Colonic mucosa (tissue), 4 donors: ENCODE results near the gene RASAL2. TPM values are rescaled to one million over a fixed set of nuclear protein-coding genes. Genes with fewer than 3 reads are reported as not detected.

Experiments
- DNase-seq: peaks from one replicate; pipeline ENCODE4 v3.0.0-alpha.2; 2020
- H3K27ac ChIP-seq: fragments of 200-600 bp; one replicate; pipeline ENCODE4 v1.8.0; 2021
- H3K27me3 ChIP-seq: fragments of 200-600 bp; one replicate; pipeline ENCODE4 v1.8.0; 2021
- H3K36me3 ChIP-seq: fragments of 200-600 bp; one replicate; pipeline ENCODE4 v1.8.0; 2021
- H3K4me1 ChIP-seq: fragments of 200-600 bp; one replicate; pipeline ENCODE4 v1.8.0; 2021; ENCODE audit warnings: mild to moderate bottlenecking
- H3K4me3 ChIP-seq: fragments of 200-600 bp; one replicate; pipeline ENCODE4 v1.8.0; 2021
- H3K9ac ChIP-seq, 2 donors: one replicate each; pipeline ENCODE4 v1.7.0; 2013; ENCODE audit warnings: control low read depth in 2 of 2, low read depth in 2 of 2, low read length in 2 of 2
- H3K9me3 ChIP-seq: fragments of 200-600 bp; one replicate; pipeline ENCODE4 v1.8.0; 2021
- intact Hi-C: fragments of 100-400 bp; cut with DNase I; formaldehyde crosslinking; loops from one replicate; pipeline ENCODE4 v1.14.1; 2022
- total RNA-seq, 2 donors: library from RNA; stranded (reverse); fragmentation: NEBNext Ultra II Directional in 1 of 2; extraction: Animal tissue kit (Norgen Biotek cat#: 25700) in 1 of 2; gene quantifications; one replicate each; pipeline ENCODE4 v1.2.1, GENCODE V29; 2021
- TF ChIP-seq, protein P1 (sequence below): fragments of 200-600 bp; IDR thresholded peaks from one replicate; pipeline ENCODE4 v1.8.0; 2022; ENCODE audit warnings: antibody characterized with exemption, mild to moderate bottlenecking
- donor health status: healthy.
- donor health status: DM: no; HTN: no; CAD: no.
- donor health status: DM: no; HTN: no; CAD: no.

RASAL2 gene
- total RNA-seq, 2 donors from 2014 or later = 9.7 to 11.8 TPM

GRCh38 chr1:178451529-178451928 lies 357.6 kb downstream of the RASAL2 start:
- H3K4me3 ChIP-seq = no peak overlapping the region
- no peak overlapping the region for H3K27ac ChIP-seq
- TF ChIP-seq, protein P1, sequence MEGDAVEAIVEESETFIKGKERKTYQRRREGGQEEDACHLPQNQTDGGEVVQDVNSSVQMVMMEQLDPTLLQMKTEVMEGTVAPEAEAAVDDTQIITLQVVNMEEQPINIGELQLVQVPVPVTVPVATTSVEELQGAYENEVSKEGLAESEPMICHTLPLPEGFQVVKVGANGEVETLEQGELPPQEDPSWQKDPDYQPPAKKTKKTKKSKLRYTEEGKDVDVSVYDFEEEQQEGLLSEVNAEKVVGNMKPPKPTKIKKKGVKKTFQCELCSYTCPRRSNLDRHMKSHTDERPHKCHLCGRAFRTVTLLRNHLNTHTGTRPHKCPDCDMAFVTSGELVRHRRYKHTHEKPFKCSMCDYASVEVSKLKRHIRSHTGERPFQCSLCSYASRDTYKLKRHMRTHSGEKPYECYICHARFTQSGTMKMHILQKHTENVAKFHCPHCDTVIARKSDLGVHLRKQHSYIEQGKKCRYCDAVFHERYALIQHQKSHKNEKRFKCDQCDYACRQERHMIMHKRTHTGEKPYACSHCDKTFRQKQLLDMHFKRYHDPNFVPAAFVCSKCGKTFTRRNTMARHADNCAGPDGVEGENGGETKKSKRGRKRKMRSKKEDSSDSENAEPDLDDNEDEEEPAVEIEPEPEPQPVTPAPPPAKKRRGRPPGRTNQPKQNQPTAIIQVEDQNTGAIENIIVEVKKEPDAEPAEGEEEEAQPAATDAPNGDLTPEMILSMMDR = no peak
- no peak overlapping the region for H3K9ac ChIP-seq
- DNase-seq = no peak
- H3K36me3 ChIP-seq = no peaks in the 10 kb centered on the region
- no peaks in the 10 kb centered on the region for H3K27me3 ChIP-seq
- H3K9me3 ChIP-seq = no peaks in the 10 kb centered on the region
- intact Hi-C loops = no loop called here
- H3K4me1 ChIP-seq = no peaks in the 10 kb centered on the region

DNA sequence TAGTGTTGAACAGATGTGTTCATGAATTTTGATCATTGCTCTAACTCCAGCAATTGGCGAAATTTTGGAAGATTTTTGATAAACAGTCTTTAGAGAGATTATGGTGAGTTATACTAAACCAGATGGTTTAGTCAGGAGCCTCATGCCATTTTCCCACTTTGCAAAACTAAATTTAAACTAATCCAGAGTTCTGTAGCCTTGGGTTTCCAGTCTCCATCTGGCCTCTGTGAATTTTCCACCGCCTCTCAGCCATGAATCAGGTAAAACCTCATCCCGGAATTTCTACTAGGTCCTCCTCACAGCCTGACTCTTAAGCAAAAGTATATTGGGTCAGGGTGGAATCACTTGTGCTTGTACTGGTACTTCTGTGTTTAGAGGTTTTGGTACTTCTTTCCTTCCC lies 358.1 kb downstream of the RASAL2 start:
- Histone ChIP-seq H3K27ac (no peak overlapping the region), H3K4me1 (no peaks in the 10 kb centered on the region), H3K9me3 (no peaks in the 10 kb centered on the region), H3K27me3 (no peaks in the 10 kb centered on the region), H3K9ac (no peak overlapping the region), H3K4me3 (no peak overlapping the region), H3K36me3 (no peaks in the 10 kb centered on the region)
- TF ChIP-seq, protein P1 = no peak
- DNase-seq = no peak
- intact Hi-C loops = no loop called here

DNA sequence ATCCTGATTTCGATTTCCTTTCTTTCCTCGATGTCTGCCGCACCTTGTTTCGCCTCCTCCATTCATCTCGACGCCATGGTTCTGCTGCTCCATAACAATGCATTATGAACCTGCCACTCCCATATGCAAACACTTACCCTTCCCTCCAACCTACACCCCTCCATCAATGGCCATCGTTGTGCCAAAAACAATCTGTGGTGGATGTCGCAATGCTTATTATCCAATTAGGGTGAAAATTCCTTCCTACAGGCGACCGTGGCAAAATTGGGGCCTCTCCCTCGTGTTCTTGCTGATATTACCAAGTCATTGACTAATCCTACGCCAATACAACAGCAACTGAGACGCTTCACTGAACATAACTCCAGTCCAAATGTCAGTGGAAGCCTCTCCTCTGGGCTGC lies 362.6 kb downstream of the RASAL2 start:
- DNase-seq = no peak
- Histone ChIP-seq H3K9me3 (no peaks in the 10 kb centered on the region), H3K9ac (no peak overlapping the region), H3K27me3 (no peaks in the 10 kb centered on the region), H3K4me3 (no peak overlapping the region), H3K36me3 (no peaks in the 10 kb centered on the region), H3K27ac (no peak overlapping the region), H3K4me1 (no peaks in the 10 kb centered on the region)
- intact Hi-C loops = no loop called here
- TF ChIP-seq, protein P1 = no peak

DNA sequence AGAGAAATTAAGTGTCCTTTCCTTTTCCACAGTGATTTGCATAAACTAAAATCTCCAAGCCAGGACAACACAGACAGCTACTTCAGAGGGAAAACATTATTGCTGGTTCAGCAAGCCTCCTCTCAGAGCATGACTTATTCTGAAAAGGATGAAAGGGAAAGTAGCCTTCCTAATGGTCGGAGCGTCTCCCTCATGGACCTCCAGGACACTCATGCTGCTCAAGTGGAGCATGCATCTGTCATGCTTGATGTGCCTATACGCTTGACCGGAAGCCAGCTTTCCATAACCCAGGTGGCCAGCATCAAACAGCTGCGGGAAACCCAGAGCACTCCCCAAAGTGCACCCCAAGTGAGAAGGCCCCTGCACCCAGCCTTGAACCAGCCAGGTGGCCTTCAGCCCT lies 363.7 kb downstream of the RASAL2 start:
- no peak overlapping the region for H3K9ac ChIP-seq
- intact Hi-C loops = no loop called here
- H3K27ac ChIP-seq = no peak overlapping the region
- no peak for DNase-seq
- no peaks in the 10 kb centered on the region for H3K36me3 ChIP-seq
- H3K4me1 ChIP-seq = no peaks in the 10 kb centered on the region
- H3K27me3 ChIP-seq = no peaks in the 10 kb centered on the region
- H3K9me3 ChIP-seq = no peaks in the 10 kb centered on the region
- TF ChIP-seq, protein P1 = no peak
- H3K4me3 ChIP-seq = no peak overlapping the region

DNA sequence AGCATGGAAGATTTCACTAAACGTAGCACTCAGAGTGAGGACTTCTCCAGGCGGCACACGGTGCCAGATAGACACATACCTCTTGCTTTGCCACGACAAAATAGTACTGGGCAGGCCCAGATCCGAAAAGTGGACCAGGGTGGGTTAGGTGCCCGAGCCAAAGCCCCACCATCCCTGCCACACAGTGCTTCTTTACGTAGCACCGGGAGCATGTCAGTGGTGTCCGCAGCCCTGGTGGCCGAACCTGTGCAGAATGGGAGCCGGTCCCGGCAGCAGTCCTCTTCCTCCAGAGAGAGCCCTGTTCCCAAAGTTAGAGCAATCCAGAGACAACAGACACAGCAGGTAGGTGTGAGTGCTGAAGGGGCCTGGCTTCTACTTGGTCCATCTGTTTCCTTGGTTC lies 364.3 kb downstream of the RASAL2 start:
- H3K4me3 ChIP-seq = no peak overlapping the region
- intact Hi-C loops = no loop called here
- no peak for DNase-seq
- no peak overlapping the region for H3K27ac ChIP-seq
- H3K4me1 ChIP-seq = no peaks in the 10 kb centered on the region
- no peaks in the 10 kb centered on the region for H3K9me3 ChIP-seq
- H3K36me3 ChIP-seq = no peaks in the 10 kb centered on the region
- no peak overlapping the region for H3K9ac ChIP-seq
- TF ChIP-seq, protein P1 = no peak
- H3K27me3 ChIP-seq = no peaks in the 10 kb centered on the region

- TF ChIP-seq, protein P1 = no peak
- H3K4me1 ChIP-seq = no peaks in the 10 kb centered on the region
- DNase-seq = no peak
- H3K27me3 ChIP-seq = no peaks in the 10 kb centered on the region
- H3K36me3 ChIP-seq = no peaks in the 10 kb centered on the region
- H3K27ac ChIP-seq = no peak overlapping the region
- no peak overlapping the region for H3K9ac ChIP-seq
- no peaks in the 10 kb centered on the region for H3K9me3 ChIP-seq
- intact Hi-C loops = no loop called here
- no peak overlapping the region for H3K4me3 ChIP-seq
Observed at GRCh38 chr1:178461104-178461503, 367.2 kb downstream of the RASAL2 start.
